GM12878 (cell line): Measurements from ENCODE around the gene VCP. TPM values are rescaled to one million over a fixed set of nuclear protein-coding genes. Genes with fewer than 3 reads are reported as not detected.

Source experiments
- ATAC-seq: fragments of 200-7000 bp; cut with Tn5 transposase; 3 replicates; pipeline ENCODE4 v1.9.1; 2020; ENCODE audit warnings: mild to moderate bottlenecking, moderate library complexity
- BruUV-seq: library from RNA; stranded (reverse); fragments of 400-500 nt; replicated peaks from 2 replicates; lab custom pipeline; 2021; lab: Mats Ljungman, UMichigan
- CTCF ChIA-PET: fragments of 300-600 bp; sonication (Branson Sonifier 250); formaldehyde crosslinking; extraction: SDS; loops from one replicate; lab custom pipeline; 2021; ENCODE audit warnings: inconsistent platforms; lab: Yijun Ruan, JAX
- POLR2A ChIA-PET: fragments of 350-600 bp; formaldehyde crosslinking; extraction: SDS; loops from one replicate; lab custom pipeline; 2021; ENCODE audit warnings: inconsistent platforms; lab: Charles Lee
- RAD21 ChIA-PET: fragments of 300-600 bp; sonication (Branson Sonifier 250); formaldehyde crosslinking; loops from one replicate; lab custom pipeline; 2023; ENCODE audit warnings: antibody characterized with exemption; ENCODE audit not compliant: unreplicated experiment; lab: Charles Lee
- SMC1A ChIA-PET: fragments of 300-600 bp; sonication (Branson Sonifier 250); formaldehyde crosslinking; loops from one replicate; lab custom pipeline; 2023; ENCODE audit not compliant: unreplicated experiment, uncharacterized antibody; lab: Charles Lee
- DNase-seq: peaks from one replicate; pipeline ENCODE4 v3.0.0-alpha.2; 2011; ENCODE audit warnings: low read depth, low spot score
- FAIRE-seq: peaks from 3 replicates; lab custom pipeline; 2011; peaks lifted over from hg19 to GRCh38; lab: Jason Lieb, UNC
- H2AFZ ChIP-seq: 2 replicates; pipeline ENCODE4 v1.6.0; 2011; ENCODE audit warnings: low read depth, low read length, control low read depth; ENCODE audit not compliant: control insufficient read depth
- H3K27ac ChIP-seq: 2 replicates; pipeline ENCODE4 v1.5.1; 2011; ENCODE audit warnings: control low read depth; ENCODE audit not compliant: control insufficient read depth, insufficient read depth
- H3K27me3 ChIP-seq, 2 experiments: replicated peaks in 1 of 2; 2 replicates each; pipeline versions ENCODE4 v1.6.0 to v1.6.1; 2011; ENCODE audit warnings: low read length in 1 of 2; ENCODE audit not compliant: control insufficient read depth in 2 of 2, insufficient read depth in 2 of 2
- H3K36me3 ChIP-seq, 2 experiments: 2 replicates each; pipeline ENCODE4 v1.5.1; 2011; ENCODE audit warnings: low read length in 1 of 2; ENCODE audit not compliant: control insufficient read depth in 2 of 2, insufficient read depth in 2 of 2
- H3K4me1 ChIP-seq: 2 replicates; pipeline ENCODE4 v1.6.1; 2011; ENCODE audit warnings: mild to moderate bottlenecking, low read length, moderate library complexity, mixed read lengths; ENCODE audit not compliant: control insufficient read depth, insufficient read depth
- H3K4me2 ChIP-seq: 2 replicates; pipeline ENCODE4 v1.6.0; 2011; ENCODE audit warnings: control low read depth; ENCODE audit not compliant: control insufficient read depth, insufficient read depth
- H3K4me3 ChIP-seq: fragments of 200-600 bp; sonication (generic); 2 replicates; pipeline ENCODE4 v1.5.1; 2016
- H3K79me2 ChIP-seq: 2 replicates; pipeline ENCODE4 v1.6.0; 2011; ENCODE audit warnings: low read length; ENCODE audit not compliant: control insufficient read depth, insufficient read depth
- H3K9ac ChIP-seq: 2 replicates; pipeline ENCODE4 v1.8.0; 2011; ENCODE audit warnings: low read length, control low read depth, mixed read lengths; ENCODE audit not compliant: control insufficient read depth, insufficient read depth
- H3K9me3 ChIP-seq: replicated peaks from 3 replicates; pipeline ENCODE4 v1.5.1; 2011; ENCODE audit warnings: mild to moderate bottlenecking, low read length; ENCODE audit not compliant: control insufficient read depth, insufficient read depth
- H4K20me1 ChIP-seq: 2 replicates; pipeline ENCODE4 v1.6.0; 2011; ENCODE audit not compliant: control insufficient read depth, insufficient read depth
- CBX3 ChIP-seq: fragments of 200-600 bp; sonication (generic); IDR thresholded peaks from 2 replicates; pipeline ENCODE4 v1.6.1; 2016; ENCODE audit warnings: low read depth, borderline replicate concordance
- CBX5 ChIP-seq: sonication (generic); IDR thresholded peaks from 2 replicates; pipeline ENCODE4 v1.6.1; 2016; ENCODE audit warnings: low read depth, moderate library complexity, mild to moderate bottlenecking, inconsistent platforms
- CHD2 ChIP-seq: IDR thresholded peaks from 2 replicates; pipeline ENCODE4 v1.6.1; 2011; ENCODE audit warnings: low read depth, low read length, improper control_type of control experiment, borderline replicate concordance
- FOXK2 ChIP-seq: fragments of 450-650 bp; IDR thresholded peaks from 2 replicates; pipeline ENCODE4 v1.6.1; 2017; ENCODE audit warnings: mild to moderate bottlenecking, moderate library complexity
- NR2F1 ChIP-seq: fragments of 450-650 bp; conservative IDR thresholded peaks from 2 replicates; pipeline ENCODE4 v1.6.1; 2017; ENCODE audit warnings: mild to moderate bottlenecking
- PAX8 ChIP-seq: fragments of 450-650 bp; IDR thresholded peaks from 2 replicates; pipeline ENCODE4 v1.6.1; 2017; ENCODE audit warnings: mild to moderate bottlenecking, moderate library complexity
- PRDM15 ChIP-seq: fragments of 450-650 bp; formaldehyde crosslinking; IDR thresholded peaks from 2 replicates; pipeline ENCODE4 v1.4.0; 2020; ENCODE audit warnings: mild to moderate bottlenecking, moderate library complexity
- RAD51 ChIP-seq: fragments of 450-650 bp; IDR thresholded peaks from 2 replicates; pipeline ENCODE4 v1.6.1; 2016; ENCODE audit warnings: moderate library complexity, mild to moderate bottlenecking, inconsistent platforms
- SP1 ChIP-seq: IDR thresholded peaks from one replicate; pipeline ENCODE4 v1.6.1; 2011; ENCODE audit warnings: low read depth, low read length
- SUZ12 ChIP-seq: fragments of 200-600 bp; sonication (generic); IDR thresholded peaks from one replicate; pipeline ENCODE4 v1.6.1; 2018; ENCODE audit warnings: antibody characterized with exemption, mild to moderate bottlenecking; ENCODE audit not compliant: unreplicated experiment
- TARDBP ChIP-seq: IDR thresholded peaks from 2 replicates; pipeline ENCODE4 v1.6.1; 2016; ENCODE audit warnings: borderline replicate concordance
- TCF12 ChIP-seq: IDR thresholded peaks from 2 replicates; pipeline ENCODE4 v1.6.1; 2011; ENCODE audit warnings: low read depth, mild to moderate bottlenecking, low read length
- USF2 ChIP-seq: IDR thresholded peaks from 2 replicates; pipeline ENCODE4 v1.6.1; 2011; ENCODE audit warnings: low read depth, low read length, improper control_type of control experiment, borderline replicate concordance
- WRNIP1 ChIP-seq: IDR thresholded peaks from 2 replicates; pipeline ENCODE4 v1.6.1; 2011; ENCODE audit warnings: low read depth, low read length, improper control_type of control experiment, borderline replicate concordance
- WGBS: methylation state at CpG from one replicate; pipeline ENCODE4 v1.1.6; 2016; ENCODE audit warnings: low lambda C conversion rate; ENCODE audit not compliant: insufficient replicate concordance, insufficient coverage; ENCODE audit errors: missing lambda C conversion rate; 5-methylcytosine and 5-hydroxymethylcytosine counted together
- in situ Hi-C: fragments of 300-500 bp; cut with MboI; formaldehyde crosslinking; loops from 9 replicates; pipeline ENCODE4 v1.14.3; 2018; ENCODE audit warnings: mixed read lengths
- intact Hi-C: fragments of 100-400 bp; cut with micrococcal nuclease; formaldehyde crosslinking; loops from one replicate; pipeline ENCODE4 v1.14.2; 2022; ENCODE audit not compliant: unreplicated experiment
- polyA plus RNA-seq, 11 experiments: library from polyadenylated mRNA; depleted of rRNA in 4 of 11; unstranded in 6 of 11; stranded (reverse) in 5 of 11; fragments of >200 nt; fragmentation: Nextera tagmentation in 4 of 11; fragmentation: Illumina TruSeq in 1 of 11; extraction: Ambion mirVana in 4 of 11; extraction: Trizol in 1 of 11; gene quantifications; 1 replicate in 1 of 11; 2 replicates in 10 of 11; pipeline versions ENCODE4 v1.2.1 to v1.2.3, GENCODE V29; 2011 to 2016; ENCODE audit warnings: inconsistent platforms in 2 of 11, missing spikeins in 2 of 11, low read depth in 1 of 11
- total RNA-seq, 4 experiments: library from RNA; depleted of rRNA in 3 of 4; stranded (reverse); fragments of >200 nt in 3 of 4; fragmentation: Illumina TruSeq in 1 of 4; extraction: Trizol in 1 of 4; gene quantifications; 2 replicates each; pipeline versions ENCODE4 v1.2.1 to v1.2.3, GENCODE V29; 2013 to 2021

VCP gene
- total and polyA plus RNA-seq, 10 of the 15 experiments (the other 5 are each of a cell fraction or from before 2014, with no cell fraction given), result 7.4 to 327 (median 244) TPM

- no peak for TF ChIP-seq USF2
- TF ChIP-seq RAD51, result no peak
- TF ChIP-seq PRDM15 (CRISPR knock-in tag), result no peak
- TF ChIP-seq SUZ12, result no peak
- no peak for TF ChIP-seq CHD2
- TF ChIP-seq TARDBP, result no peak
- no peak for TF ChIP-seq TCF12
- TF ChIP-seq WRNIP1, result no peak
Measured at GRCh38 chr9:35014517-35014916, 57.9 kb downstream of the VCP start (continued).

GRCh38 chr9:35010351-35010958, 62.0 kb downstream of the VCP start:
- FAIRE-seq, result no peak
- no TSS peak for BruUV-seq
- in situ Hi-C loops, result no loop called here
- H3K27me3 ChIP-seq, result no peaks in the 10 kb centered on the region
- no peaks in the 10 kb centered on the region for H3K36me3 ChIP-seq
- ATAC-seq, result no peak
- 59% methylated on average over 3 of the region's 3 CpGs for WGBS
- intact Hi-C loops, result no loop called here
- H4K20me1 ChIP-seq, result no peaks in the 10 kb centered on the region
- RAD21 ChIA-PET, result no interaction called here
- H3K4me1 ChIP-seq, result no peaks in the 10 kb centered on the region
- no peak overlapping the region for H2AFZ ChIP-seq
- H3K27ac ChIP-seq, result no peak overlapping the region
- no peaks in the 10 kb centered on the region for H3K79me2 ChIP-seq
- DNase-seq, result no peak
- CTCF ChIA-PET, result no interaction called here
- H3K9ac ChIP-seq, result no peak overlapping the region
- POLR2A ChIA-PET, result no interaction called here
- SMC1A ChIA-PET, result interaction anchor here (1.1 kb wide), 1 partner anchor 9 kb away, joined by 3 read pairs; no protein-coding TSS in a partner anchor
- no peak overlapping the region for H3K4me3 ChIP-seq
- no peak overlapping the region for H3K4me2 ChIP-seq
- H3K9me3 ChIP-seq, result peaks cover 5% of the 10 kb centered on the region; the same call in 1 of the 3 replicates
- TF ChIP-seq FOXK2 (no peak), CBX3 (0 out of 2 replicates have a peak, but pooled peaks have one; percentile 90), CBX5 (peak; percentile 97), SP1 (no peak), NR2F1 (no peak), PAX8 (no peak)
